ENCODE measurements around the gene GPATCH1.

GPATCH1 gene

GRCh38 chr19:33159149-33159548 lies 78.2 kb downstream of the GPATCH1 start:
- DNase-seq: no peak
- no peak overlapping the region for H2AFZ ChIP-seq (ENCODE audit: low read length)
- no peak overlapping the region for H3K4me3 ChIP-seq (ENCODE audit: low read length)
- no peaks in the 10 kb centered on the region for H3K9me2 ChIP-seq (replicated peaks; ENCODE audit: insufficient read depth, low read length)
- no peaks in the 10 kb centered on the region for H3K36me3 ChIP-seq (replicated peaks; ENCODE audit: insufficient read depth, low read length)
- no peak overlapping the region for H3K9ac ChIP-seq (ENCODE audit: low read length)
- H3K79me2 ChIP-seq (ENCODE audit: low read length): no peaks in the 10 kb centered on the region
- 0 out of 2 replicates have a peak, but pooled peaks cover 6% of the 10 kb centered on the region for H3K4me1 ChIP-seq (ENCODE audit: low read length)
- H4K20me1 ChIP-seq (ENCODE audit: insufficient read depth, low read length): no peaks in the 10 kb centered on the region
- no peaks in the 10 kb centered on the region for H3K27me3 ChIP-seq (replicated peaks; ENCODE audit: insufficient read depth, low read length)
- TF ChIP-seq CTCF (IDR thresholded peaks at IDR 0.05; ENCODE audit: low read length): no peak
- no peak for TF ChIP-seq EZH2 (optimal IDR thresholded peaks at IDR 0.05; ENCODE audit: low read depth, low read length)
- TF ChIP-seq EZH2phosphoT487 (IDR thresholded peaks at IDR 0.05; ENCODE audit: low read length): no peak
- no peak overlapping the region for H3K27ac ChIP-seq (ENCODE audit: low read length)
- no peaks in the 10 kb centered on the region for H3F3A ChIP-seq (ENCODE audit: insufficient read depth, low read length)
- no peaks in the 10 kb centered on the region for H3K9me3 ChIP-seq (replicated peaks; ENCODE audit: insufficient read depth, low read length)
- H3K4me2 ChIP-seq (ENCODE audit: low read depth, low read length): no peak overlapping the region

GRCh38 chr19:33159893-33160292 lies 78.9 kb downstream of the GPATCH1 start:
- Histone ChIP-seq H3K27me3 (replicated peaks; ENCODE audit: insufficient read depth, low read length) (no peaks in the 10 kb centered on the region), H3F3A (ENCODE audit: insufficient read depth, low read length) (no peaks in the 10 kb centered on the region), H3K36me3 (replicated peaks; ENCODE audit: insufficient read depth, low read length) (no peaks in the 10 kb centered on the region), H2AFZ (ENCODE audit: low read length) (peak overlapping the region; percentile 45; the same call in 1 of the 2 replicates), H3K4me2 (ENCODE audit: low read depth, low read length) (peak overlapping the region; percentile 33; the same call in 1 of the 2 replicates), H3K9me2 (replicated peaks; ENCODE audit: insufficient read depth, low read length) (no peaks in the 10 kb centered on the region), H3K79me2 (ENCODE audit: low read length) (no peaks in the 10 kb centered on the region), H3K4me1 (ENCODE audit: low read length) (0 out of 2 replicates have a peak, but pooled peaks cover 6% of the 10 kb centered on the region), H3K4me3 (ENCODE audit: low read length) (no peak overlapping the region), H3K27ac (ENCODE audit: low read length) (no peak overlapping the region), H4K20me1 (ENCODE audit: insufficient read depth, low read length) (no peaks in the 10 kb centered on the region), H3K9ac (ENCODE audit: low read length) (no peak overlapping the region), H3K9me3 (replicated peaks; ENCODE audit: insufficient read depth, low read length) (no peaks in the 10 kb centered on the region)
- TF ChIP-seq EZH2 (optimal IDR thresholded peaks at IDR 0.05; ENCODE audit: low read depth, low read length) (no peak), EZH2phosphoT487 (IDR thresholded peaks at IDR 0.05; ENCODE audit: low read length) (no peak), CTCF (IDR thresholded peaks at IDR 0.05; ENCODE audit: low read length) (no peak)
- DNase-seq: no peak

- Histone ChIP-seq H3K79me2 (ENCODE audit: low read length) (no peaks in the 10 kb centered on the region), H3K4me1 (ENCODE audit: low read length) (0 out of 2 replicates have a peak, but pooled peaks cover 6% of the 10 kb centered on the region), H3K27me3 (replicated peaks; ENCODE audit: insufficient read depth, low read length) (no peaks in the 10 kb centered on the region), H3K36me3 (replicated peaks; ENCODE audit: insufficient read depth, low read length) (no peaks in the 10 kb centered on the region), H3K27ac (ENCODE audit: low read length) (no peak overlapping the region), H4K20me1 (ENCODE audit: insufficient read depth, low read length) (no peaks in the 10 kb centered on the region), H3K9me2 (replicated peaks; ENCODE audit: insufficient read depth, low read length) (no peaks in the 10 kb centered on the region), H3F3A (ENCODE audit: insufficient read depth, low read length) (no peaks in the 10 kb centered on the region), H3K9ac (ENCODE audit: low read length) (no peak overlapping the region), H2AFZ (ENCODE audit: low read length) (no peak overlapping the region), H3K4me2 (ENCODE audit: low read depth, low read length) (no peak overlapping the region), H3K4me3 (ENCODE audit: low read length) (no peak overlapping the region), H3K9me3 (replicated peaks; ENCODE audit: insufficient read depth, low read length) (no peaks in the 10 kb centered on the region)
- TF ChIP-seq EZH2phosphoT487 (IDR thresholded peaks at IDR 0.05; ENCODE audit: low read length): no peak
- TF ChIP-seq EZH2 (optimal IDR thresholded peaks at IDR 0.05; ENCODE audit: low read depth, low read length): no peak
- TF ChIP-seq CTCF (IDR thresholded peaks at IDR 0.05; ENCODE audit: low read length): no peak
- DNase-seq: no peak
Measured at GRCh38 chr19:33161201-33161600, 80.2 kb downstream of the GPATCH1 start.
